GM21526 (cell line): Measurements from ENCODE around the gene ZNF30.
"Not testable (repeated sequence)": the region's sequence is repeated elsewhere in the genome, so short reads cannot be mapped to it uniquely, and the experiment has no call there.

ENCODE experiments used
- ATAC-seq: cut with Tn5 transposase; IDR thresholded peaks from one replicate; pipeline ENCODE4 v1.9.1; 2021; ENCODE audit warnings: moderate library complexity; ENCODE audit not compliant: unreplicated experiment, low FRiP score

The ZNF30 gene

DNA sequence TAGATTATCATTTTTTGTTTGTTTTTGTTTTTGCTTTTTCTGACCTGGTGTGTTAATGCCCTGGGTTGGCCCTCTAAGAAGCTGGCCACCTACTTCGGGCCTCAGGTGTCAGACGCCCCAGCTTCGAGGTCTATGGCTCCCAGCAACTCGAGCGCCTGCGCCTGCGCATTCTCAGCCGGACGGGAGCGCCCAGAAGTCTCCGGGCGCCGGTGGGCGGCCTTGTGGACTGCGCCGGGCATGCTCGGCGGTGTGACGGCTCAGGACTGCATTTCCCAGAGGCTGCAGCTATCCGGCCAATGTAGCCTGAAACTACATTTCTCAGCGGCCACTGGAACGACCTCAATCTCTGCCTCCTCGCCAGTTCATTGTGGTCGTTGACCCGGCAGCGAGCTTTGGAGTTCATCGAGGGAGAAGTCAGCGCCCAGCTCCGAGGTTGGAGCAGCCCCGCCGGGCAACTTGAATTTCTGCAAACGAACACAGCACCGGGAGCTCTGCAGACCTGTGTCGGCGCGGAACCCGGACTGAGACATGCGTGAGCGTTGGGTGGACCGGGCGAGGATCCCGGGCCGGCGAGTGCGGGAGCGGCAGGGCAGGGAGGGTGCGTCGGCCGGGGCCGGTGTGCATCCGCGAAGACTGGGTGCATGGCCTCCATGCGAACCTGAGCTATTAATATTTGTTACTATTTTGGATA is at the start of gene ZNF30:
TSS of gene ZNF30 (plus strand) at position 219 of the 691 bp plus-strand sequence. CDS start 3,045 bp downstream, outside the sequence.
- ATAC-seq: peak; percentile 90

GRCh38 chr19:34879563-34879962 is 47.1 kb upstream of the ZNF30 start:
- ATAC-seq: no peak

- ATAC-seq: no peak
These were observed 46.7 kb upstream of the ZNF30 start for GRCh38 chr19:34880034-34880433.

- no peak for ATAC-seq
These were observed 44.7 kb upstream of the ZNF30 start for GRCh38 chr19:34881982-34882381.

GRCh38 chr19:34888091-34888490 is 38.6 kb upstream of the ZNF30 start:
- no peak for ATAC-seq

- no peak for ATAC-seq
These were observed 26.5 kb upstream of the ZNF30 start for GRCh38 chr19:34900245-34900644.

GRCh38 chr19:34904664-34905527 is 21.8 kb upstream of the ZNF30 start:
- no peak for ATAC-seq

DNA sequence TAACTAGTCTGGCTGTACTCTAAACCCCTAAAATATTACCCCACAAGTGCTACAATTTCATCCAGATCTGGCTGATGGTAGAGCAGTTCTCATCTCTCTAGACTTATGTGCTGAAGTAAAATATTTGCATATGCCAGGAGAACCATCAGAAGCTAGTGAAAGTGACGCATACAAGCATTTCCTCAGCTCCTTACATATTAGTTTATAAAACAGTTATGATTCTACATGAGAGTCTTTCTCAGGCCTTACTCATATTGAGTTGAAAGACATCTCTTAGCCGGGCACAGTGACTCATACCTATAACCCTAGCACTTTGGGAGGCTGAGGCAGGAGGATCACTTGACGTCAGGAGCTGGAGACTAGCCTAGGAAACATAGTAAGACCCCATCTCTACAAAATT is 15.9 kb upstream of the ZNF30 start:
- ATAC-seq: no peak

GRCh38 chr19:34917144-34917543 is 9.6 kb upstream of the ZNF30 start:
- ATAC-seq: not testable (repeated sequence)

DNA sequence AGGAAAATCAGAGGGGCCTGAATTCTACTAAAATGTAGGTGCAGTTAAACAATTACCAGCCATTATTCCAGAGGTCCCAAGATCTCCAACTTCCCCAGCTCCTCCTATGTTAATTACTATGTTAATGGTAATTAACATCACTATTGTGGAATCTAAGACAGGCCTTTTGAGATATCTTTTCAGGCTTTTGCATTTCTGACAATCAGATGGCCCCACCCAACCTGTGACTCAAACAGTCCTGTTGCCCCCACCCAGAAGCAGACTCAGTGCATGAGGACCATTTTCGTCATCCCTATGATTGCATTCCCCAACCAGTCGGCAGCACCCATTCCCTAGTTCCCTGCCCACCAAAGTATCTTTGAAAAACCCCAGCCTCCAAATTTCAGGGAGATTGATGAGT is 8.5 kb upstream of the ZNF30 start:
- no peak for ATAC-seq

DNA sequence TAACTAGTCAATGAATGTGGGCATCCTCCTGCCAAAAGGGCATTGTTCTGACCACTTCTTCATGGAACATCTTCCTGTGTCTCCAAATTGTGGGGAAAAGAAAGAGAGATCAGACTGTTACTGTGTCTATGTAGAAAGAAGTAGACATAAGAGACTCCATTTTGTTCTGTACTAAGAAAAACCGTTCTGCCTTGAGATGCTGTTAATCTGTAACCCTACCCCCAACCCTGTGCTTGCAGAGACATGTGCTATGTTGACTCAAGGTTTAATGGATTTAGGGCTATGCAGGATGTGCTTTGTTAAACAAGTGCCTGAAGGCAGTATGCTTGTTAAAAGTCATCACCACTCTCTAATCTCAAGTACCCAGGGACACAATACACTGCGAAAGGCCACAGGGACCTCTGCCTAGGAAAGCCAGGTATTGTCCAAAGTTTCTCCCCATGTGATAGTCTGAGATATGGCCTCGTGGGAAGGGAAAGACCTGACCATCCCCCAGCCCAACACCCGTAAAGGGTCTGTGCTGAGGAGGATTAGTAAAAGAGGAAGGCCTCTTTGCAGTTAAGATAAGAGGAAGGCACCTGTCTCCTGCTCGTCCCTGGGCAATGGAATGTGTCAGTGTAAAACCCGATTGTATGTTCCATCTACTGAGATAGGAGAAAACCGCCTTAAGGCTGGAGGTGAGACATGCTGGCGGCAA is 6.5 kb upstream of the ZNF30 start:
- ATAC-seq: not testable (repeated sequence)

DNA sequence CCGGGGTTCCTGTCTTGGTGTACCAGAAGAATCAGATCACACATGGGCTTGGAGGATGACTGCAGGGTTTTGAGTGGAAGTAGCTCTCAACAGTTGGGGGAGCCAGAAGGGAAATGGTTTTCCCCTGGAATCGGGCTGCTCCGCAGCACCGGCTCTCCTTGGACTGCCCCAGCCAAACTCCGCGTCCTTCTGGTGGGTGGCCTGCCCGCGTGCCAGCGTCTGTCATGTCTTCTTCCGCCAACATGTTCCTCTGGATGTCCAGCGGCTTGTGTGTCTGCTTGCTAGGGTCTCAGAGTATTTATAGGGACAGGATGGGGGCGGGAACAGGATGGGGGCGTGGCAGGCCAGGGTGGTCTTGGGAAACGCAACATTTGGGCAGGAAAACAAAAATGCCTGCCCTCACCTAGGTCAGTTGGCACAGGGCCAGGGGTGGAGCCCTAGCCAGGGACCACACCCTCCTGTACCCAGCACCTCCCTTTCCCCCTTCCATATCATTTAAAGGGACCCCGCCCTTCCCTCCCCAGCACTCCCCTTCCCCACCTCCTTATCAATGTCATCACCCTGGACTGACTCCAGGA is 1.3 kb upstream of the ZNF30 start:
- ATAC-seq: no peak

GRCh38 chr19:34926361-34926684 is 380 bp upstream of the ZNF30 start:
- ATAC-seq: no peak

GRCh38 chr19:34932494-34932893 is 5.8 kb downstream of the ZNF30 start:
- no peak for ATAC-seq

DNA sequence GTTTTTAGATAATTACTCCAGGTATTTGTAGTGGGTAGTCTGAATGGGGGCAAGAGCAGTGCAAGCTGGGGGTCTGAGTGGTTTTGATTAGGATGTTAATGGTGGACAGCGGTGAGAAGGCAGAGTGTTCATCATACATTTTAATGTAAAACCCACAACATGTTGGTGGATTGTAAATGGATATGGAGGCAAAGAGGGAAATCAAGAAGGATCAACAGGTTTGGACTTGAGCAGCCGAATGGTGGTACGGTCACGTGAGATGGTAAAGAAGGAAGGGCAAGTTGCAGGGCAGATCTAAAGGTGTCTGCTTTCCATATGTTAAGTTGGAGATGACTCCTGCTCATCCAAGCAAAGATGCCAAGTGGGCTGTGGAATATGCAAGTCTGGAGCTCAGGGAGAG is 9.5 kb downstream of the ZNF30 start:
- no peak for ATAC-seq

DNA sequence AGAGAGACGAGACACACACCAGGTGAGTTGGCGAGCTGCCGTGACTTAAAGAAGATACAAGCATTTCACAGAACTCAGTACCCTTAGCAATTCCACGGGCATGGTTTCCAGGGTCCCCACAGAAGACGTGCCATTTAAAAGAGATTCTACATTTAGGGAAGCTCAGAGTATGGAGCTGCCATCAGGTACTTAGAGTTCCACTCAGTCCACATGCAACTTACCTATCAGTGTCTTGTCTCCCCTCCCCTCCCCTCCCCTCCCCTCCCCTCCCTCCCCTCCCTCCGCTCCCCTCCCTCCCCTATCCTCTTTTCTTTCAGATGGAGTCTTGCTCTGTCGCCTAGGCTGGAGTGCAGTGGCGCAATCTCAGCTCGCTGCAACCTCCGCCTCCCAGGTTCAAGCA is 12.2 kb downstream of the ZNF30 start:
- ATAC-seq: no peak

DNA sequence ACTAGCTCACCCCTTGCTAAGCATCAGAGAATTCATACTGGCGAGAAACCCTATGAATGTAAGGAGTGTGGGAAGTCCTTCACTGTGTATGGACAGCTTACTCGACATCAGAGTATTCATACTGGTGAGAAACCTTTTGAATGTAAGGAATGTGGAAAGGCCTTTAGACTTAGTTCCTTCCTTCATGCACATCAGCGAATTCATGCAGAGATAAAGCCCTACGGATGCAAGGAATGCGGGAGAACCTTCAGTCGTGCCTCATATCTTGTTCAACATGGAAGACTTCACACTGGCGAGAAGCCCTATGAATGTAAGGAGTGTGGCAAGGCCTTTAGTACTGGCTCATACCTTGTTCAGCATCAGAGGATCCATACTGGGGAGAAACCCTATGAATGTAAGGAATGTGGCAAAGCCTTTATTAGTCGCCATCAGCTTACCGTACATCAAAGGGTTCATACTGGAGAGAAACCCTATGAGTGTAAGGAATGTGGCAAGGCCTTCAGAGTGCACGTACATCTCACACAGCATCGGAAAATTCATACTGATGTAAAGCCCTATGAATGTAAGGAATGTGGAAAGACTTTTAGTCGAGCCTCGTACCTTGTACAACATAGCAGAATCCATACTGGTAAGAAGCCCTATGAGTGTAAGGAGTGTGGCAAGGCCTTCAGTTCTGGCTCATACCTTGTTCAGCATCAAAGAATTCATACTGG is 17.3 kb downstream of the ZNF30 start:
- no peak for ATAC-seq

GRCh38 chr19:34953092-34953491 is 26.4 kb downstream of the ZNF30 start:
- no peak for ATAC-seq

GRCh38 chr19:34957830-34958751 is 31.4 kb downstream of the ZNF30 start:
- ATAC-seq: no peak
